GM12878 (cell line): ENCODE data around the gene JAG1. TPM values are rescaled to one million over a fixed set of nuclear protein-coding genes. Genes with fewer than 3 reads are reported as not detected.

Source experiments
- ATAC-seq: fragments of 200-7000 bp; cut with Tn5 transposase; 3 replicates; pipeline ENCODE4 v1.9.1; 2020; ENCODE audit warnings: mild to moderate bottlenecking, moderate library complexity
- BruUV-seq: library from RNA; stranded (reverse); fragments of 400-500 nt; replicated peaks from 2 replicates; lab custom pipeline; 2021; lab: Mats Ljungman, UMichigan
- CTCF ChIA-PET: fragments of 300-600 bp; sonication (Branson Sonifier 250); formaldehyde crosslinking; extraction: SDS; loops from one replicate; lab custom pipeline; 2021; ENCODE audit warnings: inconsistent platforms; lab: Yijun Ruan, JAX
- POLR2A ChIA-PET: fragments of 350-600 bp; formaldehyde crosslinking; extraction: SDS; loops from one replicate; lab custom pipeline; 2021; ENCODE audit warnings: inconsistent platforms; lab: Charles Lee
- RAD21 ChIA-PET: fragments of 300-600 bp; sonication (Branson Sonifier 250); formaldehyde crosslinking; loops from one replicate; lab custom pipeline; 2023; ENCODE audit warnings: antibody characterized with exemption; ENCODE audit not compliant: unreplicated experiment; lab: Charles Lee
- SMC1A ChIA-PET: fragments of 300-600 bp; sonication (Branson Sonifier 250); formaldehyde crosslinking; loops from one replicate; lab custom pipeline; 2023; ENCODE audit not compliant: unreplicated experiment, uncharacterized antibody; lab: Charles Lee
- DNase-seq: peaks from one replicate; pipeline ENCODE4 v3.0.0-alpha.2; 2011; ENCODE audit warnings: low read depth, low spot score
- FAIRE-seq: peaks from 3 replicates; lab custom pipeline; 2011; peaks lifted over from hg19 to GRCh38; lab: Jason Lieb, UNC
- H2AFZ ChIP-seq: 2 replicates; pipeline ENCODE4 v1.6.0; 2011; ENCODE audit warnings: low read depth, low read length, control low read depth; ENCODE audit not compliant: control insufficient read depth
- H3K27ac ChIP-seq: 2 replicates; pipeline ENCODE4 v1.5.1; 2011; ENCODE audit warnings: control low read depth; ENCODE audit not compliant: control insufficient read depth, insufficient read depth
- H3K27me3 ChIP-seq, 2 experiments: replicated peaks in 1 of 2; 2 replicates each; pipeline versions ENCODE4 v1.6.0 to v1.6.1; 2011; ENCODE audit warnings: low read length in 1 of 2; ENCODE audit not compliant: control insufficient read depth in 2 of 2, insufficient read depth in 2 of 2
- H3K36me3 ChIP-seq, 2 experiments: 2 replicates each; pipeline ENCODE4 v1.5.1; 2011; ENCODE audit warnings: low read length in 1 of 2; ENCODE audit not compliant: control insufficient read depth in 2 of 2, insufficient read depth in 2 of 2
- H3K4me1 ChIP-seq: 2 replicates; pipeline ENCODE4 v1.6.1; 2011; ENCODE audit warnings: mild to moderate bottlenecking, low read length, moderate library complexity, mixed read lengths; ENCODE audit not compliant: control insufficient read depth, insufficient read depth
- H3K4me2 ChIP-seq: 2 replicates; pipeline ENCODE4 v1.6.0; 2011; ENCODE audit warnings: control low read depth; ENCODE audit not compliant: control insufficient read depth, insufficient read depth
- H3K4me3 ChIP-seq: fragments of 200-600 bp; sonication (generic); 2 replicates; pipeline ENCODE4 v1.5.1; 2016
- H3K79me2 ChIP-seq: 2 replicates; pipeline ENCODE4 v1.6.0; 2011; ENCODE audit warnings: low read length; ENCODE audit not compliant: control insufficient read depth, insufficient read depth
- H3K9ac ChIP-seq: 2 replicates; pipeline ENCODE4 v1.8.0; 2011; ENCODE audit warnings: low read length, control low read depth, mixed read lengths; ENCODE audit not compliant: control insufficient read depth, insufficient read depth
- H3K9me3 ChIP-seq: replicated peaks from 3 replicates; pipeline ENCODE4 v1.5.1; 2011; ENCODE audit warnings: mild to moderate bottlenecking, low read length; ENCODE audit not compliant: control insufficient read depth, insufficient read depth
- H4K20me1 ChIP-seq: 2 replicates; pipeline ENCODE4 v1.6.0; 2011; ENCODE audit not compliant: control insufficient read depth, insufficient read depth
- ASH2L ChIP-seq: fragments of 300-600, 200-600 bp; sonication (generic); IDR thresholded peaks from 2 replicates; pipeline ENCODE4 v1.6.1; 2017; ENCODE audit warnings: low read depth, mild to moderate bottlenecking, borderline replicate concordance
- BCL11A ChIP-seq: IDR thresholded peaks from 2 replicates; pipeline ENCODE4 v1.6.1; 2011; ENCODE audit warnings: low read depth, low read length
- CHD1 ChIP-seq: IDR thresholded peaks from 2 replicates; pipeline ENCODE4 v1.6.1; 2012; ENCODE audit warnings: low read depth, low read length, improper control_type of control experiment
- CUX1 ChIP-seq: IDR thresholded peaks from 2 replicates; pipeline ENCODE4 v1.6.1; 2012; ENCODE audit warnings: improper control_type of control experiment, low read depth, low read length; ENCODE audit not compliant: insufficient replicate concordance
- IRF4 ChIP-seq: IDR thresholded peaks from 2 replicates; pipeline ENCODE4 v1.6.1; 2011; ENCODE audit warnings: low read depth, low read length
- MXI1 ChIP-seq: fragments of 150-350 bp; IDR thresholded peaks from 2 replicates; pipeline ENCODE4 v1.6.1; 2011; ENCODE audit warnings: low read depth, mild to moderate bottlenecking, inconsistent platforms, low read length, improper control_type of control experiment
- NFYB ChIP-seq: IDR thresholded peaks from 2 replicates; pipeline ENCODE4 v1.6.1; 2011; ENCODE audit warnings: low read depth, mild to moderate bottlenecking, low read length, improper control_type of control experiment, moderate library complexity; ENCODE audit not compliant: insufficient read depth
- NR2C1 ChIP-seq: fragments of 450-650 bp; IDR thresholded peaks from 2 replicates; pipeline ENCODE4 v1.6.1; 2017; ENCODE audit warnings: antibody characterized with exemption, mild to moderate bottlenecking, moderate library complexity
- RAD21 ChIP-seq: IDR thresholded peaks from 2 replicates; pipeline ENCODE4 v1.6.1; 2011; ENCODE audit warnings: mild to moderate bottlenecking, low read depth, low read length, moderate library complexity; ENCODE audit not compliant: insufficient read depth
- WRNIP1 ChIP-seq: IDR thresholded peaks from 2 replicates; pipeline ENCODE4 v1.6.1; 2011; ENCODE audit warnings: low read depth, low read length, improper control_type of control experiment, borderline replicate concordance
- WGBS: methylation state at CpG from one replicate; pipeline ENCODE4 v1.1.6; 2016; ENCODE audit warnings: low lambda C conversion rate; ENCODE audit not compliant: insufficient replicate concordance, insufficient coverage; ENCODE audit errors: missing lambda C conversion rate; 5-methylcytosine and 5-hydroxymethylcytosine counted together
- in situ Hi-C: fragments of 300-500 bp; cut with MboI; formaldehyde crosslinking; loops from 9 replicates; pipeline ENCODE4 v1.14.3; 2018; ENCODE audit warnings: mixed read lengths
- intact Hi-C: fragments of 100-400 bp; cut with micrococcal nuclease; formaldehyde crosslinking; loops from one replicate; pipeline ENCODE4 v1.14.2; 2022; ENCODE audit not compliant: unreplicated experiment
- polyA plus RNA-seq, 11 experiments: library from polyadenylated mRNA; depleted of rRNA in 4 of 11; unstranded in 6 of 11; stranded (reverse) in 5 of 11; fragments of >200 nt; fragmentation: Nextera tagmentation in 4 of 11; fragmentation: Illumina TruSeq in 1 of 11; extraction: Ambion mirVana in 4 of 11; extraction: Trizol in 1 of 11; gene quantifications; 1 replicate in 1 of 11; 2 replicates in 10 of 11; pipeline versions ENCODE4 v1.2.1 to v1.2.3, GENCODE V29; 2011 to 2016; ENCODE audit warnings: inconsistent platforms in 2 of 11, missing spikeins in 2 of 11, low read depth in 1 of 11
- total RNA-seq, 4 experiments: library from RNA; depleted of rRNA in 3 of 4; stranded (reverse); fragments of >200 nt in 3 of 4; fragmentation: Illumina TruSeq in 1 of 4; extraction: Trizol in 1 of 4; gene quantifications; 2 replicates each; pipeline versions ENCODE4 v1.2.1 to v1.2.3, GENCODE V29; 2013 to 2021
- TF ChIP-seq, protein P1 (sequence below): fragments of 450-650 bp; IDR thresholded peaks from 2 replicates; pipeline ENCODE4 v1.6.1; 2018; ENCODE audit warnings: mild to moderate bottlenecking, low read depth, moderate library complexity; ENCODE audit not compliant: partially characterized antibody
- TF ChIP-seq, protein P2 (sequence below): IDR thresholded peaks from 2 replicates; pipeline ENCODE4 v1.6.1; 2012; ENCODE audit warnings: low read depth, low read length, improper control_type of control experiment
- TF ChIP-seq, protein P3 (sequence below): IDR thresholded peaks from 2 replicates; pipeline ENCODE4 v1.6.1; 2011; ENCODE audit warnings: low read depth, mild to moderate bottlenecking, low read length, moderate library complexity, borderline replicate concordance; ENCODE audit errors: extremely low read depth

The JAG1 gene
- total and polyA plus RNA-seq, 10 of the 15 experiments (the other 5 are each of a cell fraction or from before 2014, with no cell fraction given) = 0.66 to 6.9 (median 1.8) TPM

DNA sequence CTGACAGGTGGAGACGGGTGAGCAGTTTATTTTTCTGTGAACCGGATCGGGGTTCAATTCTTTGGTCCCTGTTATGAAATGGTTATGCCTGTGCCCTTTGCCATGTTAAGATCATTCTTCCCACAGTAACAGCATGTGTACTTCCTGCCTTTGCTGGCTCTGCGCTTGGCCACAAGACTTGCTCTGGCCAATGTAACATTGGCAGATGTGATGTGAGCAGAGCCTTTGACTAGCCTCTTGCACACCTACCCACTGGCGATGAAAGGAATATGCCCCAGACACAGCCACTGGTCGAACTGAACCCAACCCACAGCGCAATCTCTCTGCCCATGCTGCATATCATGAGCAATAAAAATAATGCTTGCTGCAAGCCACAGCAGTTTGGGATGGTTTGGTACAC is 31.9 kb downstream of the JAG1 start (continued):
- TF ChIP-seq, protein P1, sequence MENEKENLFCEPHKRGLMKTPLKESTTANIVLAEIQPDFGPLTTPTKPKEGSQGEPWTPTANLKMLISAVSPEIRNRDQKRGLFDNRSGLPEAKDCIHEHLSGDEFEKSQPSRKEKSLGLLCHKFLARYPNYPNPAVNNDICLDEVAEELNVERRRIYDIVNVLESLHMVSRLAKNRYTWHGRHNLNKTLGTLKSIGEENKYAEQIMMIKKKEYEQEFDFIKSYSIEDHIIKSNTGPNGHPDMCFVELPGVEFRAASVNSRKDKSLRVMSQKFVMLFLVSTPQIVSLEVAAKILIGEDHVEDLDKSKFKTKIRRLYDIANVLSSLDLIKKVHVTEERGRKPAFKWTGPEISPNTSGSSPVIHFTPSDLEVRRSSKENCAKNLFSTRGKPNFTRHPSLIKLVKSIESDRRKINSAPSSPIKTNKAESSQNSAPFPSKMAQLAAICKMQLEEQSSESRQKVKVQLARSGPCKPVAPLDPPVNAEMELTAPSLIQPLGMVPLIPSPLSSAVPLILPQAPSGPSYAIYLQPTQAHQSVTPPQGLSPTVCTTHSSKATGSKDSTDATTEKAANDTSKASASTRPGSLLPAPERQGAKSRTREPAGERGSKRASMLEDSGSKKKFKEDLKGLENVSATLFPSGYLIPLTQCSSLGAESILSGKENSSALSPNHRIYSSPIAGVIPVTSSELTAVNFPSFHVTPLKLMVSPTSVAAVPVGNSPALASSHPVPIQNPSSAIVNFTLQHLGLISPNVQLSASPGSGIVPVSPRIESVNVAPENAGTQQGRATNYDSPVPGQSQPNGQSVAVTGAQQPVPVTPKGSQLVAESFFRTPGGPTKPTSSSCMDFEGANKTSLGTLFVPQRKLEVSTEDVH = no peak
- TF ChIP-seq NR2C1 (no peak), BCL11A (no peak), CHD1 (no peak)

- no peaks in the 10 kb centered on the region for H3K9me3 ChIP-seq
- H4K20me1 ChIP-seq = no peaks in the 10 kb centered on the region
- WGBS = 89% methylated on average over 12 of the region's 12 CpGs
- H3K27ac ChIP-seq = no peak overlapping the region
- no TSS peak for BruUV-seq
- ChIA-PET RAD21 (interaction anchor here (0.6 kb wide), 1 partner anchor 41 kb away, joined by 3 read pairs; no protein-coding TSS in a partner anchor), POLR2A (no interaction called here), CTCF (interaction anchor here (1.3 to 1.6 kb wide), 2 partner anchors 13 to 404 kb away, joined by 3 to 5 read pairs; no protein-coding TSS in a partner anchor), SMC1A (interaction anchor here (0.7 to 2.0 kb wide), 2 partner anchors 10 to 30 kb away, joined by 6 to 7 read pairs; no protein-coding TSS in a partner anchor)
- in situ Hi-C loops = no loop called here
- H3K4me2 ChIP-seq = no peak overlapping the region
- H3K79me2 ChIP-seq = no peaks in the 10 kb centered on the region
- no peak for ATAC-seq
- no peak for DNase-seq
- no peak overlapping the region for H3K4me3 ChIP-seq
- no peak overlapping the region for H2AFZ ChIP-seq
- FAIRE-seq = no peak
- no peaks in the 10 kb centered on the region for H3K27me3 ChIP-seq
- H3K36me3 ChIP-seq = peaks cover 7 to 11% of the 10 kb centered on the region in 2 experiments; a peak in 3 of 4 replicates
- intact Hi-C loops = loop anchor here (10.0 kb wide), 1 partner anchor 667 kb away; no protein-coding TSS in a partner anchor
- H3K4me1 ChIP-seq = peaks cover 14% of the 10 kb centered on the region
- H3K9ac ChIP-seq = no peak overlapping the region
- TF ChIP-seq ASH2L = no peak
- TF ChIP-seq, protein P2, sequence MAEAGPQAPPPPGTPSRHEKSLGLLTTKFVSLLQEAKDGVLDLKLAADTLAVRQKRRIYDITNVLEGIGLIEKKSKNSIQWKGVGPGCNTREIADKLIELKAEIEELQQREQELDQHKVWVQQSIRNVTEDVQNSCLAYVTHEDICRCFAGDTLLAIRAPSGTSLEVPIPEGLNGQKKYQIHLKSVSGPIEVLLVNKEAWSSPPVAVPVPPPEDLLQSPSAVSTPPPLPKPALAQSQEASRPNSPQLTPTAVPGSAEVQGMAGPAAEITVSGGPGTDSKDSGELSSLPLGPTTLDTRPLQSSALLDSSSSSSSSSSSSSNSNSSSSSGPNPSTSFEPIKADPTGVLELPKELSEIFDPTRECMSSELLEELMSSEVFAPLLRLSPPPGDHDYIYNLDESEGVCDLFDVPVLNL = no peak
- TF ChIP-seq NFYB = no peak
- TF ChIP-seq RAD21 = no peak
- TF ChIP-seq IRF4 = no peak
- no peak for TF ChIP-seq WRNIP1
- TF ChIP-seq, protein P3, sequence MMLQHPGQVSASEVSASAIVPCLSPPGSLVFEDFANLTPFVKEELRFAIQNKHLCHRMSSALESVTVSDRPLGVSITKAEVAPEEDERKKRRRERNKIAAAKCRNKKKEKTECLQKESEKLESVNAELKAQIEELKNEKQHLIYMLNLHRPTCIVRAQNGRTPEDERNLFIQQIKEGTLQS = no peak
- no peak for TF ChIP-seq MXI1
- TF ChIP-seq CUX1 = no peak
These were observed 32.3 kb downstream of the JAG1 start for GRCh38 chr20:10641467-10641866.
